Measurements from ENCODE around the gene ZNF341.

ZNF341 gene

DNA sequence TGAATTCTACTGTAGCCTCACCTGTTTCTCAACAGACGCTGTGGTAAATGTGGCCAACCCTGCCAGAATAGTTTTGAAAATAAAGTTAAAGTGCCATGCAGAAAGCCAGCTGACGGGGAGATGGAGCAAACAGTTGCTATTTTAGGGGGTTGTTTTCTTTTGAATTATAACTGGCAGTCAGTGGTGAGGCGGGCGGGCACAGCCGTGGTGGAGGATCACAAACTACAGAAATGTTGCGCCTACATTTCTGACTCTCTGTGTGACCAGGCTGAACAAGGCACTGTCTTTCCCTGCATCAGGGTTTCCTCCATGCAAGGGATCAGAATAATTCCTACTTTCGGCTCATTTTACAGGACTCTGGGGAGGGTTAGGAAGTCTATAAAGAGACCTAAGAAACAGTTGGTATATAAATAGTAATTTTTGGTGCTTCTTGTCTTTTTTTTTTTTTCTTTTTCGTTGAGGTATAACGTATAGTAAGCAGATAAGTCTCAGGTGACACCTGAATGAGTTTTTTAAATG, 96.6 kb downstream of the ZNF341 start:
- no peak for DNase-seq

DNA sequence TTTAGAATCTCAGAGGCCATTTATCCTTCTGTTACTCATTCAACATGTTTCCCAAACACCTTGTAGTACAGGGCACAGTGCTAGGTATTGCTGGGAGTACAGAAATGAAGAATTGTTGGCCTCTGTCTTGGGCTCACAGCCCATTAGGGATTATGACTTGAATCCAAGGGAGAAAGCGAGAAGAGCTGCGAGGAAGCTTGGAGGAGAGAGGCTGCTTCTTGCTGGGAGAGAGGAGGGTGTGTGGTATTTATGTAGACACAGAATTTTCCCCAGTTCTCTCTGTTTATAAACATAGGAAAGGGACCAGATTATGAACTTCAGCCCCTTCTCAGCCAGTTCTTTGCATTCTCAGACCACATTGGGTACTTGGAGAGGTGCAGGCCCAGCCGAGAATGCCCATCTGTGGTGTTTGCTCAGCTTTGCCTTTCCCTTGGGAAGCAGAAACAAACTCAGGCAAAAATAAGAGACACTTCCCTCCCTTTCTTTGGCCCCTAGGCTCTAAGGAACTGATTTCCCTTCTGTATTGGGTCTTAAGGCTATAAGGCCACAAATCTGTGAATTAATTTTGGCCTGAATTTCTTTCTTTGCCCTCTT, 97.3 kb downstream of the ZNF341 start:
- DNase-seq = no peak

GRCh38 chr20:33829636-33830035, 97.8 kb downstream of the ZNF341 start:
- no peak for DNase-seq

DNA sequence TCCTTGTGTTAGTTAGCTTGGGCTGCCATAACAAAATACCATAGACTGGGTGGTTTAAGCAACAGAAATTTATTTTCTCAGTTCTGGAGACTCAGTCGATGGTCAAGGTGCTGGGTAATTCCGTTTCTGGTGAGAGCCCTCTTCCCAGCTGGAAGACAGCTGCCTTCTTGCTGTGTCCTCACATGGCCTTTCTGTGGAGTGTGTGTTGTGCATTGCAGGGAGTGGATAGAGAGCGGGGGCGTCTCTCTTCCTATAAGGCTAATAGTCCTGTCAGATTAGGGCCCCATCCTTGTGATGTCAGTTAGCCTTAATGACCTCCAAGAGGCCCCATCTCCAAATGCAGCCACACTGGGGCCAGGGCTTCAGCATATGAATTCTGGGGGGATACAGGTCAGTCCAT, 98.6 kb downstream of the ZNF341 start:
- DNase-seq = no peak

- DNase-seq = no peak
Measured at GRCh38 chr20:33832103-33832804, 100.5 kb downstream of the ZNF341 start.

GRCh38 chr20:33833333-33833732, 101.5 kb downstream of the ZNF341 start:
- no peak for DNase-seq

- DNase-seq = no peak
Measured at GRCh38 chr20:33835615-33836172, 103.9 kb downstream of the ZNF341 start.

GRCh38 chr20:33836277-33836676, 104.5 kb downstream of the ZNF341 start:
- no peak for DNase-seq

- no peak for DNase-seq
Measured at GRCh38 chr20:33837096-33837830, 105.5 kb downstream of the ZNF341 start.

DNA sequence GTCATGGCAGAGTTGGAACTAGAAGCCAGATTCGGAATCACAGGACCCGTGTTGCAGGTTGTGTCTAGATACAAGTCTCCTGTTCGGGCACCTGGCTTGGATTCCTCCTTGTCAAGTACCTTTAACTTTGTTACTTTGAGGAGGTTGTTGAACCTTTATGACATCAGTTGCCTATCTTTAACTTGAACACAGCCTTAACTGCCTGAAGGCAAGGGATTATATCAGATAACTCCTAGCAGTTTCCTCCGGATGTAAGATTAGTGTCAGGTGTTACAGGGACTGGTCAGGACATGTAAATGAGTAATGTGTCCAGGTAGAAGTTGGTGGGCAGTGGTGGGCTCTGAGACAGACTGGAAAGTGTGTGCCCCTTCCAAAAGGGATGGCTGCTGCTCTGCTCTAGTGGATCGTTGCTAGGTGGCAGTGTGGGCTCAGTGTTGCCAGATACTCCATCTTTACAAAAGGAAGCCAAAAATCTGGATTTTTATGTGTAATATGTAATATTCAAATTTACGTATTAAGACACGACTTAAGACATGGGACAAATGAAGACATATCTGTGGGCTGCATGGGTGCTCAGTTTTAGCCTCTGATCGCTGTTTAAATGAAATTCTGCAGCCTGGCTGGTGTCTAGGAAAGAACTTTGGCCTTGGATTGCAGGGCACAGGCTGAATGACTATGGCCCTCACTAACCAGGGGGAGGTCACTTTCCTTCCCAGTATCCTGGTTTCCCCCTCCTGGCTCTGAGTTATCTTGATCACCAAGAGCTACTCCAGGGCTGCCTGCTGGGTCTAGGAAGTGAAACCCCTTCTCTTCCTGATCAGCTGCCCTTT, 106.5 kb downstream of the ZNF341 start:
- no peak for DNase-seq

DNA sequence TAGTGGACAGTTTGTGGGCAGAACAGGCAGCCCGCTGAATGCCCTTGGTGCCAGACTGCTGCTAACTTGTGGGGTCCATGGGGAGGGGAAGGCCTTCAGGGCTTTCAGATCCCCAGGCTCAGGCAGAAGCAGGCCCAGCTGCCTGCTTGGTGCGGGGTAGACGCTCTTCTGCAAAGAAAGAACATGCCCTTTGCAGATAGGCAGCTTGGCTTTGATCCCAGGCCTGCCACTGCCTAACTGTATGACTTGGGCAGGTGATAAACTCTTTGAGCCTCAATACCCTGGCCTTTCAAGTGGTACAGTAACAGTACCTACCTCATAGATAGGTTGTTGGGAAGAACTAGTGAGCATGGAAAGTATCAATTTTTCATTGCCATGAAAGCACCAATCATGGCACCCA, 107.8 kb downstream of the ZNF341 start:
- DNase-seq = no peak

- no peak for DNase-seq
Measured at GRCh38 chr20:33840160-33840559, 108.4 kb downstream of the ZNF341 start.

GRCh38 chr20:33840759-33841435, 109.1 kb downstream of the ZNF341 start:
- no peak for DNase-seq

- DNase-seq = no peak
Measured at GRCh38 chr20:33841436-33841799, 109.6 kb downstream of the ZNF341 start.

Measured in activated CD4-positive, alpha-beta T cell treated with anti-CD3 and anti-CD28 coated beads, Interleukin-2, amount 50 U/mL, for 1 hour (primary cell).